ENCODE measurements around the gene NOL9.
A peak's percentile ranks its signal among the peaks of the same experiment; 100 is the strongest.

Gene NOL9

DNA sequence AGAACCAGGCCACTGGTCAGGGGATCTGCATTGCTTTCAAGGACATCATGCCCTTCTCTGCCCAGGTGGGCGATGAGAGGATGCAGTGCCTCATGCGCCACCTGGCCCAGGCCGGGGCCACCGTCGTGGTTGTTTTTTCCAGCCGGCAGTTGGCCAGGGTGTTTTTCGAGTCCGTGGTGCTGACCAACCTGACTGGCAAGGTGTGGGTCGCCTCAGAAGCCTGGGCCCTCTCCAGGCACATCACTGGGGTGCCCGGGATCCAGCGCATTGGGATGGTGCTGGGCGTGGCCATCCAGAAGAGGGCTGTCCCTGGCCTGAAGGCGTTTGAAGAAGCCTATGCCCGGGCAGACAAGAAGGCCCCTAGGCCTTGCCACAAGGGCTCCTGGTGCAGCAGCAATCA, 20.5 kb upstream of the NOL9 start:
- WGBS, 2 donors (ENCODE audit: extremely low coverage in 2 of 2, insufficient read length in 2 of 2, insufficient replicate concordance in 1 of 2), result no CpG with 5 or more reads among the region's 14 CpGs
- Histone ChIP-seq H2BK120ac (ENCODE audit: low read depth, low read length) (no peak overlapping the region), H3K14ac (ENCODE audit: low read length) (peak overlapping the region; percentile 66), H2AFZ (ENCODE audit: low read length) (no peak overlapping the region), H3K23ac (ENCODE audit: low read depth, low read length, poor library complexity) (peak overlapping the region; percentile 69), H3K18ac (ENCODE audit: low read length) (no peak overlapping the region), H2BK5ac (ENCODE audit: low read length) (peak overlapping the region; percentile 35), H4K8ac (ENCODE audit: low read depth, low read length) (no peak overlapping the region), H3K4me1 (ENCODE audit: control insufficient read depth in 2 of 2, insufficient read depth in 1 of 2, low read depth in 1 of 2, low read length in 2 of 2) (peaks cover 7 to 18% of the 10 kb centered on the region in 2 donors), H2BK12ac (ENCODE audit: low read length) (no peak overlapping the region), H3K4ac (ENCODE audit: low read length) (no peak overlapping the region), H3K79me1 (ENCODE audit: low read depth, low read length) (peaks cover 4% of the 10 kb centered on the region), H3K4me2 (ENCODE audit: insufficient read depth, low read length, poor library complexity, severe bottlenecking) (no peak overlapping the region), H3K4me3 (ENCODE audit: low read length in 2 of 2) (no peak overlapping the region), H2AK5ac (ENCODE audit: low read depth, low read length) (peak overlapping the region; percentile 40), H3K27ac (replicated peaks; ENCODE audit: low read length) (no peak overlapping the region), H3K9ac (ENCODE audit: low read depth, low read length, poor library complexity) (no peak overlapping the region), H4K91ac (ENCODE audit: low read depth, low read length, poor library complexity) (no peak overlapping the region), H3K27me3 (ENCODE audit: control insufficient read depth in 3 of 3, insufficient read depth in 3 of 3, low read depth in 1 of 3, low read length in 3 of 3) (peaks cover 0 to 18% (median 0%) of the 10 kb centered on the region in 3 experiments), H3K36me3 (replicated peaks in 1 of 2; ENCODE audit: control insufficient read depth in 2 of 2, insufficient read depth in 2 of 2, low read length in 2 of 2) (no peaks in the 10 kb centered on the region), H2BK15ac (ENCODE audit: low read length) (peak overlapping the region; percentile 9), H3K9me3 (replicated peaks in 1 of 2; ENCODE audit: control insufficient read depth in 2 of 2, insufficient read depth in 1 of 2, low read depth in 1 of 2, low read length in 2 of 2) (peaks cover 0 to 4% of the 10 kb centered on the region in 2 donors)
- DNase-seq (ENCODE audit: low spot score), result no peak

DNA sequence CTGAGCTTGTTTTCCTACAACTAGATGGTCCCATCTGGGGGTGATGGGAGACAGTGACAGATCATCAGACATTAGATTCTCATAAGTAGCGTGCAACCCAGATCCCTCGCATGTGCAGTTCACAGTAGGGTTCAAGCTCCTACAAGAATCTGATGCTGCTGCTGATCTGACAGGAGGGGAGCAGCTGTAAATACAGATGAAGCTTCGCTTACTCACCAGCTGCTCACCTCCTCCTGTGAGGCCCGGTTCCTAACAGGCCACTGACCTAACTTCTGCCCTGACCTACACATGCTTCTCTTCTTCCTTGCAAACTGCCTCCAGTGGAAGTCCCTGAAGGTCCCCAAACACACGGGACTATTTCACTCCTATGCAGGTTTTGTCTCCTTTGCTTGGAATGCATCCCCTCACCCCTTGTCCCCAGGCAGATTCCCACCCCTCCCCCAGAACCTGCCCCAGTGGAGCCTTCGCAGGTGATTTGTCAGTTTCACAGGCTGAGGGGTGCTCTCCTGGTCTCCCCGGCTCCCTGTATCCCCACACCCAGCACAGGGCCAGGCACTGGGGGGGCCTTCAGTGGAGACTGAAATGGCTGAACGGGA, 19.8 kb upstream of the NOL9 start:
- Histone ChIP-seq H3K79me1 (ENCODE audit: low read depth, low read length) (peaks cover 2% of the 10 kb centered on the region), H2BK5ac (ENCODE audit: low read length) (no peak overlapping the region), H3K9ac (ENCODE audit: low read depth, low read length, poor library complexity) (no peak overlapping the region), H3K4me1 (ENCODE audit: control insufficient read depth in 2 of 2, insufficient read depth in 1 of 2, low read depth in 1 of 2, low read length in 2 of 2) (peaks cover 2 to 15% of the 10 kb centered on the region in 2 donors), H4K8ac (ENCODE audit: low read depth, low read length) (no peak overlapping the region), H2AFZ (ENCODE audit: low read length) (no peak overlapping the region), H3K23ac (ENCODE audit: low read depth, low read length, poor library complexity) (peak overlapping the region; percentile 69), H2AK5ac (ENCODE audit: low read depth, low read length) (peak overlapping the region; percentile 40), H3K27ac (replicated peaks; ENCODE audit: low read length) (no peak overlapping the region), H3K4me3 (ENCODE audit: low read length in 2 of 2) (no peak overlapping the region), H3K9me3 (replicated peaks in 1 of 2; ENCODE audit: control insufficient read depth in 2 of 2, insufficient read depth in 1 of 2, low read depth in 1 of 2, low read length in 2 of 2) (peaks cover 0 to 4% of the 10 kb centered on the region in 2 donors), H3K4ac (ENCODE audit: low read length) (no peak overlapping the region), H3K27me3 (ENCODE audit: control insufficient read depth in 3 of 3, insufficient read depth in 3 of 3, low read depth in 1 of 3, low read length in 3 of 3) (peaks cover 0 to 24% (median 0%) of the 10 kb centered on the region in 3 experiments), H2BK12ac (ENCODE audit: low read length) (peak overlapping the region; percentile 53), H2BK15ac (ENCODE audit: low read length) (no peak overlapping the region), H3K14ac (ENCODE audit: low read length) (peak overlapping the region; percentile 66), H3K36me3 (replicated peaks in 1 of 2; ENCODE audit: control insufficient read depth in 2 of 2, insufficient read depth in 2 of 2, low read length in 2 of 2) (no peaks in the 10 kb centered on the region), H3K18ac (ENCODE audit: low read length) (no peak overlapping the region), H3K4me2 (ENCODE audit: insufficient read depth, low read length, poor library complexity, severe bottlenecking) (no peak overlapping the region), H4K91ac (ENCODE audit: low read depth, low read length, poor library complexity) (no peak overlapping the region), H2BK120ac (ENCODE audit: low read depth, low read length) (no peak overlapping the region)
- WGBS, 2 donors (ENCODE audit: extremely low coverage in 2 of 2, insufficient read length in 2 of 2, insufficient replicate concordance in 1 of 2), result no CpG with 5 or more reads among the region's 8 CpGs
- DNase-seq (ENCODE audit: low spot score), result no peak

DNA sequence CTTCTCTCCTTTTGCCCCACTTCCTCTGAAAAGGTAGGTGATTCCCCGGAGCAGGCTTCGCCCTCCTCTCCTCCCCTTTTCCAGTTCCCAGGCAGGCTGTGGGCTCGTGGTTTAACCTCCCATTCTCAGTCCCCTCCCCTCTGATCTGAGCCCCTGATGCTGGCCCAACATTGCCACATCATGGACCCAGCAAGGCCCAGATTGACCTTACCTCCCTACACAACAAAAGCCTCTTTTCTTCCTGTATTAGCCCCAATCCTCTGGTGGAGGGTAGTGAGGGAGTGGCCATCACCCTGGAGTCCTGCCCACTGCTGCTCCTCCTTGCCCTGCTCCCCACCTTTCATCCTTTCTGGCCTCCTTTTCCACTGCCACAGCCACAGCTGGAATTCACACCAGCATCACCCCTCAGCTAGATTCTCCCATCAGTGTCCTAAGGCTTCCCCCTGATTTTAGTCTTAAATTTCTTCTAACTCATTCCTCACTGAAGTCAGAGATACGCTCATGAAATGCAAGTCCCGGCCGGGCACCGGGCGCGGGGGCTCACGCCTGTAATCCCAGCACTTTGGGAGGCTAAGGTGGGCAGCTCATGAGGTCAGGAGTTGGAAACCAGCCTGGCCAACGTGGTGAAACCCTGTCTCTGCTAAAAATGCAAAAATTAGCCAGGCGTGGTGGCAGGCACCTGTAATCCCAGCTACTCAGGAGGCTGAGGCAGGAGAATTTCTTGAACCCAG, 18.5 kb upstream of the NOL9 start:
- peak overlapping the region; percentile 37 for H2AFZ ChIP-seq (ENCODE audit: low read length)
- H3K4me2 ChIP-seq (ENCODE audit: insufficient read depth, low read length, poor library complexity, severe bottlenecking), result no peak overlapping the region
- H3K14ac ChIP-seq (ENCODE audit: low read length), result no peak overlapping the region
- no peak overlapping the region for H4K91ac ChIP-seq (ENCODE audit: low read depth, low read length, poor library complexity)
- H3K18ac ChIP-seq (ENCODE audit: low read length), result no peak overlapping the region
- no peaks in the 10 kb centered on the region for H3K79me1 ChIP-seq (ENCODE audit: low read depth, low read length)
- no peak overlapping the region for H4K8ac ChIP-seq (ENCODE audit: low read depth, low read length)
- WGBS, 2 donors (ENCODE audit: extremely low coverage in 2 of 2, insufficient read length in 2 of 2, insufficient replicate concordance in 1 of 2), result no CpG with 5 or more reads among the region's 12 CpGs
- H2AK5ac ChIP-seq (ENCODE audit: low read depth, low read length), result no peak overlapping the region
- H2BK15ac ChIP-seq (ENCODE audit: low read length), result no peak overlapping the region
- DNase-seq (ENCODE audit: low spot score), result no peak
- no peak overlapping the region for H3K4ac ChIP-seq (ENCODE audit: low read length)
- H3K4me3 ChIP-seq (ENCODE audit: low read length in 2 of 2), result no peak overlapping the region
- H2BK120ac ChIP-seq (ENCODE audit: low read depth, low read length), result no peak overlapping the region
- peaks cover 0 to 3% of the 10 kb centered on the region in 2 donors for H3K4me1 ChIP-seq (ENCODE audit: control insufficient read depth in 2 of 2, insufficient read depth in 1 of 2, low read depth in 1 of 2, low read length in 2 of 2)
- no peak overlapping the region for H2BK5ac ChIP-seq (ENCODE audit: low read length)
- H3K27me3 ChIP-seq (ENCODE audit: control insufficient read depth in 3 of 3, insufficient read depth in 3 of 3, low read depth in 1 of 3, low read length in 3 of 3), result peaks cover 0 to 28% (median 0%) of the 10 kb centered on the region in 3 experiments
- no peak overlapping the region for H3K9ac ChIP-seq (ENCODE audit: low read depth, low read length, poor library complexity)
- peaks cover 0 to 4% of the 10 kb centered on the region in 2 donors for H3K9me3 ChIP-seq (replicated peaks in 1 of 2; ENCODE audit: control insufficient read depth in 2 of 2, insufficient read depth in 1 of 2, low read depth in 1 of 2, low read length in 2 of 2)
- H3K36me3 ChIP-seq (replicated peaks in 1 of 2; ENCODE audit: control insufficient read depth in 2 of 2, insufficient read depth in 2 of 2, low read length in 2 of 2), result no peaks in the 10 kb centered on the region
- no peak overlapping the region for H3K27ac ChIP-seq (replicated peaks; ENCODE audit: low read length)
- no peak overlapping the region for H3K23ac ChIP-seq (ENCODE audit: low read depth, low read length, poor library complexity)
- no peak overlapping the region for H2BK12ac ChIP-seq (ENCODE audit: low read length)

DNA sequence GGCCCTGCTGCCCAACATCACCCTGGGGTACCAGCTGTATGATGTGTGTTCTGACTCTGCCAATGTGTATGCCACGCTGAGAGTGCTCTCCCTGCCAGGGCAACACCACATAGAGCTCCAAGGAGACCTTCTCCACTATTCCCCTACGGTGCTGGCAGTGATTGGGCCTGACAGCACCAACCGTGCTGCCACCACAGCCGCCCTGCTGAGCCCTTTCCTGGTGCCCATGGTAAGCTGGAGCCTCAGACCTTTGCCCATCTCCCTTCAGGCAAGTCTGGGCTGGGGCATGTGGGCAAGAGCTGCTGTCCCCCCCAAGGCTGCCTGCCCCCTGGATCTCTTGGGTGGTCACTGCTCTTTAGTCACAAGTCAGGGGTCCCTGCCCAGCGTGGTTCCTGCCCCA, 16.7 kb upstream of the NOL9 start:
- H3K14ac ChIP-seq (ENCODE audit: low read length), result no peak overlapping the region
- H2BK15ac ChIP-seq (ENCODE audit: low read length), result peak overlapping the region; percentile 75
- no peak overlapping the region for H3K27ac ChIP-seq (replicated peaks; ENCODE audit: low read length)
- H2BK5ac ChIP-seq (ENCODE audit: low read length), result no peak overlapping the region
- DNase-seq (ENCODE audit: low spot score), result no peak
- no peak overlapping the region for H3K9ac ChIP-seq (ENCODE audit: low read depth, low read length, poor library complexity)
- no peak overlapping the region for H2BK12ac ChIP-seq (ENCODE audit: low read length)
- H4K91ac ChIP-seq (ENCODE audit: low read depth, low read length, poor library complexity), result no peak overlapping the region
- no peak overlapping the region for H3K4ac ChIP-seq (ENCODE audit: low read length)
- H2AK5ac ChIP-seq (ENCODE audit: low read depth, low read length), result peak overlapping the region; percentile 75
- H4K8ac ChIP-seq (ENCODE audit: low read depth, low read length), result no peak overlapping the region
- H3K9me3 ChIP-seq (replicated peaks in 1 of 2; ENCODE audit: control insufficient read depth in 2 of 2, insufficient read depth in 1 of 2, low read depth in 1 of 2, low read length in 2 of 2), result peaks cover 0 to 4% of the 10 kb centered on the region in 2 donors
- no peaks in the 10 kb centered on the region for H3K36me3 ChIP-seq (replicated peaks in 1 of 2; ENCODE audit: control insufficient read depth in 2 of 2, insufficient read depth in 2 of 2, low read length in 2 of 2)
- no peak overlapping the region for H2AFZ ChIP-seq (ENCODE audit: low read length)
- H3K4me2 ChIP-seq (ENCODE audit: insufficient read depth, low read length, poor library complexity, severe bottlenecking), result no peak overlapping the region
- H2BK120ac ChIP-seq (ENCODE audit: low read depth, low read length), result peak overlapping the region; percentile 72
- H3K4me3 ChIP-seq (ENCODE audit: low read length in 2 of 2), result no peak overlapping the region
- no peaks in the 10 kb centered on the region for H3K79me1 ChIP-seq (ENCODE audit: low read depth, low read length)
- H3K23ac ChIP-seq (ENCODE audit: low read depth, low read length, poor library complexity), result no peak overlapping the region
- WGBS, 2 donors (ENCODE audit: extremely low coverage in 2 of 2, insufficient read length in 2 of 2, insufficient replicate concordance in 1 of 2), result no CpG with 5 or more reads among the region's 5 CpGs
- H3K4me1 ChIP-seq (ENCODE audit: control insufficient read depth in 2 of 2, insufficient read depth in 1 of 2, low read depth in 1 of 2, low read length in 2 of 2), result peaks cover 0 to 2% of the 10 kb centered on the region in 2 donors
- H3K18ac ChIP-seq (ENCODE audit: low read length), result no peak overlapping the region
- peaks cover 0 to 32% (median 0%) of the 10 kb centered on the region in 3 experiments for H3K27me3 ChIP-seq (ENCODE audit: control insufficient read depth in 3 of 3, insufficient read depth in 3 of 3, low read depth in 1 of 3, low read length in 3 of 3)

Measured in neuronal stem cell (in vitro differentiated cells).